ENCODE data around the gene SOX5. TPM values are rescaled to one million over a fixed set of nuclear protein-coding genes. Genes with fewer than 3 reads are reported as not detected.

Gene SOX5
- total RNA-seq, 4 donors from 2014 or later, result 1.3 to 9.6 (median 3.3) TPM

GRCh38 chr12:23600919-23601318 lies 348.6 kb downstream of the SOX5 start:
- no peaks in the 10 kb centered on the region for H3K4me1 ChIP-seq
- ATAC-seq (no peak), DNase-seq (no peak)
- no peaks in the 10 kb centered on the region for H3K27me3 ChIP-seq
- in situ Hi-C loops (cut with MboI; ENCODE audit: low sequenced_read_pairs in 4 of 4), result no loop called here
- H3K27ac ChIP-seq, result no peak overlapping the region
- intact Hi-C loops (cut with DNase I; ENCODE audit: low total_unique reads), result no loop called here
- no peak overlapping the region for H3K4me3 ChIP-seq
- TF ChIP-seq POLR2A (IDR thresholded peaks at IDR 0.05), result no peak
- no peak for TF ChIP-seq CTCF (IDR thresholded peaks at IDR 0.05 in 4 of 5, conservative IDR thresholded peaks at IDR 0.05 in 1 of 5)
- no peaks in the 10 kb centered on the region for H3K36me3 ChIP-seq
- no peaks in the 10 kb centered on the region for H3K9me3 ChIP-seq

- no peak overlapping the region for H3K27ac ChIP-seq
- no peak for DNase-seq
- no peaks in the 10 kb centered on the region for H3K27me3 ChIP-seq
- no peaks in the 10 kb centered on the region for H3K9me3 ChIP-seq
- H3K4me1 ChIP-seq, result no peaks in the 10 kb centered on the region
- no peak overlapping the region for H3K4me3 ChIP-seq
- intact Hi-C loops (cut with DNase I; ENCODE audit: low total_unique reads), result no loop called here
- in situ Hi-C loops (cut with MboI; ENCODE audit: low sequenced_read_pairs in 4 of 4), result loop anchor here in 1 of 4 donors (25.0 kb wide), 1 partner anchor 91 kb away; no protein-coding TSS in a partner anchor
- H3K36me3 ChIP-seq, result no peaks in the 10 kb centered on the region
- TF ChIP-seq CTCF (IDR thresholded peaks at IDR 0.05 in 4 of 5, conservative IDR thresholded peaks at IDR 0.05 in 1 of 5), result no peak
- TF ChIP-seq POLR2A (IDR thresholded peaks at IDR 0.05), result no peak
- ATAC-seq, result no peak
Measured at GRCh38 chr12:23596568-23596967, 352.9 kb downstream of the SOX5 start.

GRCh38 chr12:23587833-23588559 lies 361.5 kb downstream of the SOX5 start:
- DNase-seq (no peak), ATAC-seq (no peak)
- Histone ChIP-seq H3K36me3 (no peaks in the 10 kb centered on the region), H3K4me1 (no peaks in the 10 kb centered on the region), H3K9me3 (no peaks in the 10 kb centered on the region), H3K27me3 (no peaks in the 10 kb centered on the region), H3K27ac (no peak overlapping the region), H3K4me3 (no peak overlapping the region)
- intact Hi-C loops (cut with DNase I; ENCODE audit: low total_unique reads), result no loop called here
- TF ChIP-seq POLR2A (IDR thresholded peaks at IDR 0.05) (no peak), CTCF (IDR thresholded peaks at IDR 0.05 in 4 of 5, conservative IDR thresholded peaks at IDR 0.05 in 1 of 5) (no peak)
- in situ Hi-C loops (cut with MboI; ENCODE audit: low sequenced_read_pairs in 4 of 4), result loop anchor here in 1 of 4 donors (25.0 kb wide), 1 partner anchor 99 kb away; no protein-coding TSS in a partner anchor

- TF ChIP-seq POLR2A (IDR thresholded peaks at IDR 0.05), result no peak
- no peak for TF ChIP-seq CTCF (IDR thresholded peaks at IDR 0.05 in 4 of 5, conservative IDR thresholded peaks at IDR 0.05 in 1 of 5)
- in situ Hi-C loops (cut with MboI; ENCODE audit: low sequenced_read_pairs in 4 of 4) (loop anchor here in 1 of 4 donors (25.0 kb wide), 1 partner anchor 102 kb away; no protein-coding TSS in a partner anchor), intact Hi-C loops (cut with DNase I; ENCODE audit: low total_unique reads) (no loop called here)
- ATAC-seq (no peak), DNase-seq (no peak)
- no peaks in the 10 kb centered on the region for H3K9me3 ChIP-seq
- H3K4me1 ChIP-seq, result no peaks in the 10 kb centered on the region
- H3K4me3 ChIP-seq, result no peak overlapping the region
- no peaks in the 10 kb centered on the region for H3K36me3 ChIP-seq
- no peaks in the 10 kb centered on the region for H3K27me3 ChIP-seq
- no peak overlapping the region for H3K27ac ChIP-seq
Measured at GRCh38 chr12:23585782-23586163, 363.7 kb downstream of the SOX5 start.

Measured in gastrocnemius medialis (tissue), 4 donors.